Endothelial cell of hepatic sinusoid (primary cell): ENCODE data around the gene SAT1.

Experiments used
- in situ Hi-C: cut with HindIII; loops from 2 replicates; pipeline ENCODE4 v1.10.0; 2017; ENCODE audit warnings: low sequenced_read_pairs

Gene SAT1

GRCh38 chrX:23804578-23804977, 21.6 kb downstream of the SAT1 start:
- in situ Hi-C loops: no loop called here

DNA sequence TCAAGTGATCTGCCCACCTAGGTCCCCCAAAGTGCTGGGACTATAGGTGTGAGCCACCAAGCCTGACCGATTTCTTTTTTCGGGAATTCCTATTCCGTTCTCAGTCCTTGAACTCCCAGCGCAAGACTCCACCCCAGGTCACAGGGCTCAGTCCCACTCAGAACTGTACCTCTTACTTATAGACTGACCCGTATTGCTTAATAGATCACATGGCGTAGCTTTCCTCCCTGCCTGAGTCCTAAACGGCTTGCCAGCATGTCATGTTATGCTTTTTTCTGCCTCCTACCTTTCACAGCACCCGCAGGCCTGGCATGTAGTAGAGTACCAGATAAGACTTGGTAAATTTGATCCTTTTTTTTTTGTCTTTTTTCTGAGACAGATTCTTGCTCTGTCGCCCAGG, 22.4 kb downstream of the SAT1 start:
- in situ Hi-C loops: no loop called here

GRCh38 chrX:23810279-23810678, 27.3 kb downstream of the SAT1 start:
- in situ Hi-C loops: no loop called here

DNA sequence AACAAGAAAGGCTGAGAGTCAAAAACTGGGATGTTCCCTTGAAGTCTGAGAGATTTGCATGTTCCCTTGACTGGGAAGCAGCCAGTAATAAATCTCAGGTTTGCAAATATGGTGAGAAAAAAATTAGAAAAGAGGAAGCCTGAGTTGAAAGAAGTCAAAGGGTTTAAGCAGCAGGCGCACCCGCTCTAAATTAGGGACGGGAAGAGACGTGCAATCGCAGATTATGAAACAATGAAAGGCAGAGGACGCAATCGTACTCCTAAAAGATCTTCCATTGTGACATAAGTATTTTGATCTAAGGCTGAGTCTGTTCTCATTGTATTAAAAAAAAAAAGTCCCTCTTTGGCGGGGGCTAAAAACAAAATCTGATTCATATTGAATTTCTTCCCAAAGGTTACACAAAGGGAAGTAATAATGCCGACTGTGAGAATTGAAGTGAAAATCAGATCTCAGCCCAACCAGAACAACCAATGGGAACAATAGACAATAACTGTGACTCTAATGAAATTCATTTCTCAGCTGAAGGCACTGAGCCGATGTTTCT, 28.2 kb downstream of the SAT1 start:
- in situ Hi-C loops: no loop called here

GRCh38 chrX:23811656-23812055, 28.7 kb downstream of the SAT1 start:
- in situ Hi-C loops: no loop called here

DNA sequence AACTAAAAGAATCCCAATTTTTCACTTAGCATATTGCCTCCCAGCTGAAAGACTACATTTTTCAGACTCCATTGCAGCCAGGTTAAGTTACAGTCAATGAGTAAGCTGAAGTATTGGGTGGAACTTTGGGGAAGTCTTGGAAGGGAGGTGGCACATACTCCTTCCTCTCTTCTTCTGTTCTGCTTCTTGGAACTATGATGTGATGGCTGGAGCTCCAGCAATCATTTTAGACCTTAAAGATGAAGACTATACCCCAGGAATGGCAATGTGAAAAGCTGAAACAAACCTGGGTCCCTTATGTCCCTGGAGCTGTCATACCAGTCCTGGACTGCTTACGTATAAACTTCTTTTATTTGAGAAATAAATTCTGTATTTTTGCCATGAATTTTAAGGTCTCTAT, 30.8 kb downstream of the SAT1 start:
- in situ Hi-C loops: no loop called here

DNA sequence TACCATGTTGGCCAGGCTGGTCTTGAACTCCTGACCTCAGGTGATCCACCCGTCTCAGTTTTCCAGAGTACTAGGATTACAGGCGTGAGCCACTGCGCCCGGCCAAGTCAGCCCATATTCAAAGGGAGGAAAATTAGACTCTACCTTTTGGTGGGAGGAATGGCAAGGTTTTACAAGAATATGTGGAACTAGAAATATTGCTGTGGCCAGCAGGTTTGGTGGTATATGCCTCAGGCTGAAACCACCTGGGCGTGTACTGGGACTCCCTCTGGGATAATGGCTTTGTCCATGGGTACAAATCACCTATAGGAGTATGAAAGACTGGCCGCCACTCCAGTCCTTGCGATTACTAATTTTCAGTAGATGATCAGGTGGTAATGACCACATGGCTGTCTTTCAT, 32.4 kb downstream of the SAT1 start:
- in situ Hi-C loops: no loop called here

GRCh38 chrX:23816179-23816578, 33.2 kb downstream of the SAT1 start:
- in situ Hi-C loops: no loop called here

- in situ Hi-C loops: no loop called here
Observed at GRCh38 chrX:23817979-23818336, 35.0 kb downstream of the SAT1 start.

DNA sequence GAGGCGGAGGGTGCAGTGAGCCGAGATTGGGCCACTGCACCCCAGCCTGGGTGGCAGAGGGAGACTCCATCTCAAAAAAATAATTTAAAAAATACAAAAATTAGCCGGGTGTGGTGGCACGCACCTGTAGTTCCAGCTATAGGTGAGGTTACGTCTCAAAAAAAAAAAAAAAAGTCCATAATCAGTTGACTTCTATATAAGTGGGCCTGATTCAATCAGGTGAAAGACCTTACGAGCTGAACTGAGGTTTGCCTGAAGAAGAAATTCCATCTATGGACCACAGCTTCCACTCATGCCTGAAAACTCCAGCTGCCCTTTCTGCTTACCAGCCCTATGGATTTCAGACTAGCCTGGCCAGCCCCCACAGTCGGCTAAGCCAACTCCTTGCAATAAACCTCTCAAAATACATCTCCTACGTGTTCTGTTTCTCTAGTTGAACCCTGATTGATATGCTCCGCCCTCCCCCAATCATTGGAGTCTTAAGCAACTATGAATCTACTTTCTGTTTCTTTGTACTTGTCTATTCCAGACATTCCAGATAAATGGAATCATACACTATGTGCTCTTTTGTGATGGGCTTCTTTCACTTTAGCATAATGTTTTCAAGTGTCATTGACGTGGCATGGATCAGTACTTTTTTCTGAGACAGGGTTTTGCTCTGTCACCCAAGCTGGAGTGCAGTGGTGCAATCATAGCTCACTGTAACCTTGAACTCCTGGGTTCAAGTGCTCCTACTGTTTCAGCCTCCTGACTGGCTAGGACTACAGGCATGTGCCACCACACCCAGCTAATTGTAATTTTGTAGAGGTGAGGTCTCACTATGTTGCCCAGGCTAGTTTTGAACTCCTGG, 36.6 kb downstream of the SAT1 start:
- in situ Hi-C loops: loop anchor here (5.0 kb wide), 1 partner anchor 83 kb away; no protein-coding TSS in a partner anchor

DNA sequence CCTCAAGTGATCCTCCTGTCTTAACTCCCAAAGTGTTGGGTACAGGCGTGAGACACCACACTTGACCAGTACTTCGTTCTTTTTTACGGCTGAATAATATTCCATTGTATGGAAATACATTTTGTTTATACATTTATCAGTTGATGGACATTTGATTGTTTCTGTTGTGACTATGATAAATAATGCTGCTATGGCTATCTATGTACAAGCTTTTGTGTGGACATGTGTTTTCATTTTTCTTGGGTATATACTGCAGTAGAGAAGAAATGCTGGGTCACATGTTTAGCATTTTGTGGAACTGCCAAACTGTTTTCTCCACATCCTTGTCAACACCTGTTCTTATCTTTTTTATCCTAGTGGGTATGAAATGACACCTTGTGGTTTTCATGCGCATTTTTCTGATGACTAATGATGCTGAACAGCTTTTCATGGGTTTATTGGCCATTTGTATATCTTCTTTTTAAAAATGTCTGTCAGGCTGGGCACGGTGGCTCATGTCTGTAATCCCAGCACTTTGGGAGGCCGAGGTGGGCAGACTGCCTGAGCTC, 37.3 kb downstream of the SAT1 start:
- in situ Hi-C loops: loop anchor here (5.0 kb wide), 1 partner anchor 82 kb away; no protein-coding TSS in a partner anchor

GRCh38 chrX:23821847-23822246, 38.9 kb downstream of the SAT1 start:
- in situ Hi-C loops: loop anchor here (5.0 kb wide), 1 partner anchor 80 kb away; no protein-coding TSS in a partner anchor

- in situ Hi-C loops: loop anchor here (5.0 kb wide), 1 partner anchor 80 kb away; no protein-coding TSS in a partner anchor
Observed at GRCh38 chrX:23822397-23822796, 39.4 kb downstream of the SAT1 start.

DNA sequence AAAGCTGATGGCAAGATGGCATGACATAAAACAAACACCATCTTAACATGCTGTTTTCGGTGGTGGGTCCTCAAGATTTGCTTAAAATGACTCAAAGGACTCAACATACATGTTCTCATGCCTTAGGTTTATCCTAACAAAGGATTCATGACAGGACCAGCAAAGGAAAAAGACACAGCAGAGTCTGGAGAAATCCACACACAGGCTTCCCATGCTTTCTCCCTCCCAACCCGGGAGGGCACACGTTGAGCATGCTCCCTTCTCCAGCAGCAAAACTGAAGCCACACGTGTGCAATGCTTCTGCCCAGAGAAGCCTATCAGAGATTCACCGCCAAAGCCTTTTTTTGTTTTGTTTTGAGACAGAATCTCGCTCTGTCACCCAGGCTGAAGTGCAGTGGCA, 39.9 kb downstream of the SAT1 start:
- in situ Hi-C loops: loop anchor here (5.0 kb wide), 1 partner anchor 79 kb away; no protein-coding TSS in a partner anchor

DNA sequence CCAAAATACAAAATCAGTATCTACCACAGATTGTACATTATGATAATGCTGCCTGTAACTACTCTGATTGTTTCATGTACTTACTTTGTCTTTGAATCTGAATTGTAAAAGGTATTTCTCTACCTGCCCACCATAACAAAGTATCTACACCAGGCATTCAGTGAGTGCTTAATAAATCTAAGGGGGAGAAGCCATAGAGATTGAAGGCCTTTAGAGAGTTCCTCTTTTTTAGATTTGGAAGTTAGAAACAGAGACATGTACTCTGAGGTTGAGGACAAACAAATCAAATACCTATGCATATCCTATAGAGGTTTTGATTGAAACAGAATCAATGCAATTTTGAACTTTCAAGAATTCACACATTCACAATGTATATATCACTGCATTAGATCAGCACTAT, 42.7 kb downstream of the SAT1 start:
- in situ Hi-C loops: no loop called here

DNA sequence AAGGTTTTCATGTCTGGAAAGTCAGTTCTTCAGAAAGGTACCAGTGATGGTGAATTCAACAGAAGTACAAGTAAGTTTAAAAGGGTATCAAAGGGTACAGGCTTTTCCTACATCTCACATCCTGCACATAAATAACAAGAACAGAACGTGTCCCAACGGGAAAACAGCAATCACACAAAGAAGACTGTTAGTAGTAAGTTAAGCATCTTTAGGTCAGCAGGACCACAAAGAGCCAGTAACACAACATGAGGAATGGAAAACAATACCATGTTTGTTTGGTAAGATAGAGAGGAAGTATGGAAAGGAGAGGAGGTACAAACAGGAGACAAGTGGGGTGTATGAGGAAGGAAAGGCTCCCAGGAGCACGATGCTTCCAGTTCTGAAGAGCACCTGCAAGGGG, 43.2 kb downstream of the SAT1 start:
- in situ Hi-C loops: no loop called here

GRCh38 chrX:23826653-23827052, 43.7 kb downstream of the SAT1 start:
- in situ Hi-C loops: no loop called here

- in situ Hi-C loops: no loop called here
Observed at GRCh38 chrX:23828881-23829280, 45.9 kb downstream of the SAT1 start.

DNA sequence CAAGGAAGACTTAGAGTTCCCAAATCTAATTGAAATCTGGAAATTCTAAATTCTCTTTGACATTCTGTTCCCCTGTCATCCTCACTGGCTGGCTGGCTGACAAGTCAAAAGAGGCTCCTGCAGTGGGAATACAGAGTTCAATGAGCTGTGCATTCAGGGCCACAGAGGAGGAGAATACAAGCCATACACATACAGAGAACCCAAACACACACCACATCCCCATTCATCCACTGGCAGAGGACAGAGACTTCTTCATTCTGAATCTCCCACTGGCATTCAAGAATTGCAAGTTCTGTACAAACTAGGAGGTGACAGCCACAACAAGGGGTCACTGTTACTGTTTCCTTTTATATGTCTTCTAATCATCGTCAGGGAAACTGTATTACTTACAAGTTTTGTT, 49.7 kb downstream of the SAT1 start:
- in situ Hi-C loops: no loop called here
